Lung (tissue), 12 donors: ENCODE results near the gene ADAMTSL1. TPM values are rescaled to one million over a fixed set of nuclear protein-coding genes. Genes with fewer than 3 reads are reported as not detected.

Experiments
- ATAC-seq: fragments of 200-7000 bp; cut with Tn5 transposase; one replicate; pipeline ENCODE4 v1.9.1; 2020; ENCODE audit warnings: moderate number of reproducible peaks; ENCODE audit not compliant: insufficient read depth, low FRiP score
- DNase-seq, 3 donors: peaks; one replicate each; pipeline ENCODE4 v3.0.0-alpha.2; 2013 to 2017
- H3K27ac ChIP-seq, 2 donors: one replicate each; pipeline ENCODE4 v1.5.1; 2013; ENCODE audit warnings: mild to moderate bottlenecking in 2 of 2, moderate library complexity in 2 of 2, control low read depth in 1 of 2, inconsistent platforms in 1 of 2, low read depth in 1 of 2, low read length in 1 of 2
- H3K27me3 ChIP-seq, 3 donors: one replicate each; pipeline ENCODE4 v1.5.1; 2013; ENCODE audit warnings: low read length in 2 of 3; ENCODE audit not compliant: control insufficient read depth in 3 of 3, insufficient read depth in 3 of 3
- H3K36me3 ChIP-seq, 4 donors: one replicate each; pipeline ENCODE4 v1.5.1; 2013; ENCODE audit warnings: low read length in 4 of 4, mild to moderate bottlenecking in 1 of 4, moderate library complexity in 1 of 4; ENCODE audit not compliant: control insufficient read depth in 4 of 4, insufficient read depth in 4 of 4
- H3K4me1 ChIP-seq, 5 donors: one replicate each; pipeline ENCODE4 v1.5.1; 2013; ENCODE audit warnings: low read length in 5 of 5, mild to moderate bottlenecking in 2 of 5, moderate library complexity in 1 of 5; ENCODE audit not compliant: control insufficient read depth in 5 of 5, insufficient read depth in 5 of 5
- H3K4me3 ChIP-seq: one replicate; pipeline ENCODE4 v1.5.1; 2013; ENCODE audit warnings: mild to moderate bottlenecking, control low read depth, moderate library complexity
- H3K9ac ChIP-seq, 2 donors: one replicate each; pipeline ENCODE4 v1.5.1; 2013; ENCODE audit warnings: low read length in 2 of 2, control low read depth in 1 of 2; ENCODE audit not compliant: insufficient read depth in 1 of 2
- H3K9me3 ChIP-seq, 4 donors: one replicate each; pipeline ENCODE4 v1.5.1; 2013; ENCODE audit warnings: low read length in 3 of 4, mild to moderate bottlenecking in 1 of 4, moderate library complexity in 1 of 4; ENCODE audit not compliant: control insufficient read depth in 4 of 4, insufficient read depth in 3 of 4
- CTCF ChIP-seq: IDR thresholded peaks from 2 replicates; pipeline ENCODE4 v1.5.1; 2012; ENCODE audit warnings: mild to moderate bottlenecking; ENCODE audit errors: control extremely low read depth, extremely low read depth
- WGBS, 2 donors: extraction: QIAGEN DNeasy Blood & Tissue Kit; methylation state at CpG; one replicate each; pipeline ENCODE4 v1.1.7; 2013; 5-methylcytosine and 5-hydroxymethylcytosine counted together
- polyA plus RNA-seq, 2 donors: library from polyadenylated mRNA; stranded (reverse); fragments of 200-250 nt; gene quantifications; one replicate each; pipeline ENCODE4 v1.2.1, GENCODE V29; 2013
- total RNA-seq, 2 donors: library from RNA; depleted of rRNA in 1 of 2; stranded (reverse); fragments of >200 nt in 1 of 2; gene quantifications; one replicate each; pipeline ENCODE4 v1.2.1, GENCODE V29; 2014 to 2021
- donor health status: control.
- donor health status: control.
- donor health status: Bipolar disorder and iron deficiency.
- donor health status: healthy.
- donor health status: DM: yes; HTN: yes; CAD: no.

The ADAMTSL1 gene
- total and polyA plus RNA-seq, 4 donors: 0.25 to 36.2 (median 1.4) TPM

- Histone ChIP-seq H3K9ac (no peak overlapping the region), H3K36me3 (no peaks in the 10 kb centered on the region), H3K27ac (no peak overlapping the region), H3K4me1 (peaks cover 0 to 23% (median 4%) of the 10 kb centered on the region in 5 donors), H3K4me3 (no peak overlapping the region), H3K9me3 (no peaks in the 10 kb centered on the region), H3K27me3 (no peaks in the 10 kb centered on the region)
- DNase-seq (no peak), ATAC-seq (no peak)
- WGBS, 2 donors: 92 to 94% methylated on average over 4 of the region's 4 CpGs
- TF ChIP-seq CTCF: no peak
Measured at GRCh38 chr9:18759827-18760226, 285.9 kb downstream of the ADAMTSL1 start.

- Histone ChIP-seq H3K9me3 (no peaks in the 10 kb centered on the region), H3K4me3 (no peak overlapping the region), H3K27ac (no peak overlapping the region), H3K27me3 (no peaks in the 10 kb centered on the region), H3K4me1 (peaks cover 0 to 19% (median 3%) of the 10 kb centered on the region in 5 donors), H3K9ac (no peak overlapping the region), H3K36me3 (no peaks in the 10 kb centered on the region)
- DNase-seq: no peak
- 89 to 92% methylated on average over 2 of the region's 2 CpGs for WGBS, 2 donors
- no peak for TF ChIP-seq CTCF
- ATAC-seq: no peak
Measured at GRCh38 chr9:18761742-18762300, 287.9 kb downstream of the ADAMTSL1 start.

- Histone ChIP-seq H3K36me3 (no peaks in the 10 kb centered on the region), H3K27me3 (no peaks in the 10 kb centered on the region), H3K9me3 (no peaks in the 10 kb centered on the region), H3K27ac (no peak overlapping the region), H3K4me3 (no peak overlapping the region), H3K9ac (no peak overlapping the region), H3K4me1 (peaks cover 0 to 14% (median 8%) of the 10 kb centered on the region in 5 donors)
- WGBS, 2 donors: 90 to 93% methylated on average over 3 of the region's 3 CpGs
- no peak for TF ChIP-seq CTCF
- ATAC-seq (no peak), DNase-seq (no peak)
Measured at GRCh38 chr9:18766989-18767550, 293.1 kb downstream of the ADAMTSL1 start.
